HG03095 (cell line): ENCODE data around the gene DNAJB8.

ENCODE experiments used
- ATAC-seq: cut with Tn5 transposase; IDR thresholded peaks from one replicate; pipeline ENCODE4 v1.9.1; 2021; ENCODE audit warnings: moderate library complexity; ENCODE audit not compliant: unreplicated experiment

DNAJB8 gene

GRCh38 chr3:128495435-128495970 lies 28.8 kb upstream of the DNAJB8 start:
- no peak for ATAC-seq

GRCh38 chr3:128494367-128494650 lies 27.6 kb upstream of the DNAJB8 start:
- no peak for ATAC-seq

GRCh38 chr3:128493570-128494366 lies 27.1 kb upstream of the DNAJB8 start:
- ATAC-seq: no peak

- no peak for ATAC-seq
Observed at GRCh38 chr3:128492671-128493569, 26.2 kb upstream of the DNAJB8 start, which contains the start of gene GATA2. Gene GATA2 (minus strand): TSS chr3:128493201. CDS start chr3:128487031, 6,170 bp downstream.

- no peak for ATAC-seq
Observed at GRCh38 chr3:128491941-128492670, 25.4 kb upstream of the DNAJB8 start.

GRCh38 chr3:128491691-128491940 lies 24.9 kb upstream of the DNAJB8 start:
- no peak for ATAC-seq

- ATAC-seq: no peak
Observed at GRCh38 chr3:128490915-128491690, 24.4 kb upstream of the DNAJB8 start.

GRCh38 chr3:128490650-128490914 lies 23.9 kb upstream of the DNAJB8 start:
- ATAC-seq: no peak

GRCh38 chr3:128489927-128490649 lies 23.4 kb upstream of the DNAJB8 start:
- ATAC-seq: no peak

GRCh38 chr3:128489674-128489926 lies 22.9 kb upstream of the DNAJB8 start:
- ATAC-seq: no peak

- ATAC-seq: no peak
Observed at GRCh38 chr3:128488991-128489673, 22.4 kb upstream of the DNAJB8 start.

GRCh38 chr3:128488636-128488990 lies 21.9 kb upstream of the DNAJB8 start:
- no peak for ATAC-seq

- no peak for ATAC-seq
Observed at GRCh38 chr3:128487813-128488635, 21.3 kb upstream of the DNAJB8 start.

- no peak for ATAC-seq
Observed at GRCh38 chr3:128487538-128487812, 20.8 kb upstream of the DNAJB8 start.

GRCh38 chr3:128486681-128487537 lies 20.2 kb upstream of the DNAJB8 start:
- ATAC-seq: no peak

- no peak for ATAC-seq
Observed at GRCh38 chr3:128486205-128486628, 19.5 kb upstream of the DNAJB8 start.

GRCh38 chr3:128485282-128486204 lies 18.9 kb upstream of the DNAJB8 start:
- ATAC-seq: no peak
